Measurements from ENCODE around the gene ZBTB7C.

ZBTB7C gene

GRCh38 chr18:48168861-48169260, 240.3 kb downstream of the ZBTB7C start:
- no peak for DNase-seq (ENCODE audit: low read depth, low spot score)

GRCh38 chr18:48167897-48168253, 241.3 kb downstream of the ZBTB7C start:
- DNase-seq (ENCODE audit: low read depth, low spot score), result no peak

GRCh38 chr18:48166336-48166875, 242.8 kb downstream of the ZBTB7C start:
- DNase-seq (ENCODE audit: low read depth, low spot score), result no peak

- no peak for DNase-seq (ENCODE audit: low read depth, low spot score)
Measured at GRCh38 chr18:48165111-48165866, 243.9 kb downstream of the ZBTB7C start.

GRCh38 chr18:48164701-48165100, 244.5 kb downstream of the ZBTB7C start:
- DNase-seq (ENCODE audit: low read depth, low spot score), result no peak

- no peak for DNase-seq (ENCODE audit: low read depth, low spot score)
Measured at GRCh38 chr18:48164116-48164515, 245.1 kb downstream of the ZBTB7C start.

- DNase-seq (ENCODE audit: low read depth, low spot score), result no peak
Measured at GRCh38 chr18:48163738-48164115, 245.5 kb downstream of the ZBTB7C start.

GRCh38 chr18:48162956-48163737, 246.0 kb downstream of the ZBTB7C start:
- DNase-seq (ENCODE audit: low read depth, low spot score), result no peak

- peak; percentile 7 for DNase-seq (ENCODE audit: low read depth, low spot score)
Measured at GRCh38 chr18:48161911-48162698, 247.1 kb downstream of the ZBTB7C start.

- peak; percentile 88 for DNase-seq (ENCODE audit: low read depth, low spot score)
Measured at GRCh38 chr18:48161191-48161910, 247.8 kb downstream of the ZBTB7C start.

- DNase-seq (ENCODE audit: low read depth, low spot score), result no peak
Measured at GRCh38 chr18:48160622-48161021, 248.6 kb downstream of the ZBTB7C start.

GRCh38 chr18:48159816-48160215, 249.4 kb downstream of the ZBTB7C start:
- no peak for DNase-seq (ENCODE audit: low read depth, low spot score)

- DNase-seq (ENCODE audit: low read depth, low spot score), result no peak
Measured at GRCh38 chr18:48158721-48159120, 250.5 kb downstream of the ZBTB7C start.

GRCh38 chr18:48157956-48158355, 251.2 kb downstream of the ZBTB7C start:
- no peak for DNase-seq (ENCODE audit: low read depth, low spot score)

- DNase-seq (ENCODE audit: low read depth, low spot score), result no peak
Measured at GRCh38 chr18:48155856-48156255, 253.3 kb downstream of the ZBTB7C start.

GRCh38 chr18:48154828-48155227, 254.4 kb downstream of the ZBTB7C start:
- peak; percentile 7 for DNase-seq (ENCODE audit: low read depth, low spot score)

GRCh38 chr18:48153613-48154481, 255.3 kb downstream of the ZBTB7C start:
- DNase-seq (ENCODE audit: low read depth, low spot score), result peak; percentile 80

- DNase-seq (ENCODE audit: low read depth, low spot score), result no peak
Measured at GRCh38 chr18:48152549-48152948, 256.6 kb downstream of the ZBTB7C start.

- no peak for DNase-seq (ENCODE audit: low read depth, low spot score)
Measured at GRCh38 chr18:48151421-48152065, 257.6 kb downstream of the ZBTB7C start.
